Cardiac fibroblast (primary cell): ENCODE measurements around the gene HNRNPLL.
A peak's percentile ranks its signal among the peaks of the same experiment; 100 is the strongest.

Experiments
- DNase-seq, 2 donors: peaks; one replicate each; pipeline versions ENCODE4 v3.0.0 to v3.0.0-alpha.2; 2010; ENCODE audit warnings: low read depth in 2 of 2
- H3K4me3 ChIP-seq, 2 donors: replicated peaks in 1 of 2; 1 replicate in 1 of 2; 2 replicates in 1 of 2; pipeline ENCODE4 v1.5.1; 2011; ENCODE audit warnings: low read depth in 2 of 2, low read length in 2 of 2, mild to moderate bottlenecking in 2 of 2, moderate library complexity in 1 of 2
- TF ChIP-seq, protein P1 (sequence below): IDR thresholded peaks from one replicate; pipeline ENCODE4 v1.5.1; 2011; ENCODE audit warnings: low read depth, mild to moderate bottlenecking, low read length, inconsistent platforms

The HNRNPLL gene

DNA sequence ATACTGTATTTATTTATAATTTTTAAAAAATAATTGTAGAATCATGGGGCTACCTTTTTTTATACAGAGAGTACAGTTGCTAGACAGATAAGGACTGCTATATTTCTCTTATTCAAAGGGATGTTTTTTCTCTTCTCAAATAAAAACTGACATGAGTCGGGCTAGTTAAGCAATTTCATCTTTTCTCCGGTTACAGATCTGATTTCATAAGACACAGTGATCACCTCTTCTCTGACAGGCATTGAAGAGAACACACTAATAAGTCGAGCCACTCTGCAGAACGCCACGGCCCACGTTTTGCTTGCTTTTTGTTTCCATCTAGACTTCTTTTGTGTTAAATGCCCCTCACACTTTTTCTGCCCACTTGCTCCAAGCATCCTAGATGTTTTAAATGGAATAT lies 85.4 kb downstream of the HNRNPLL start:
- no peak for DNase-seq
- TF ChIP-seq, protein P1, sequence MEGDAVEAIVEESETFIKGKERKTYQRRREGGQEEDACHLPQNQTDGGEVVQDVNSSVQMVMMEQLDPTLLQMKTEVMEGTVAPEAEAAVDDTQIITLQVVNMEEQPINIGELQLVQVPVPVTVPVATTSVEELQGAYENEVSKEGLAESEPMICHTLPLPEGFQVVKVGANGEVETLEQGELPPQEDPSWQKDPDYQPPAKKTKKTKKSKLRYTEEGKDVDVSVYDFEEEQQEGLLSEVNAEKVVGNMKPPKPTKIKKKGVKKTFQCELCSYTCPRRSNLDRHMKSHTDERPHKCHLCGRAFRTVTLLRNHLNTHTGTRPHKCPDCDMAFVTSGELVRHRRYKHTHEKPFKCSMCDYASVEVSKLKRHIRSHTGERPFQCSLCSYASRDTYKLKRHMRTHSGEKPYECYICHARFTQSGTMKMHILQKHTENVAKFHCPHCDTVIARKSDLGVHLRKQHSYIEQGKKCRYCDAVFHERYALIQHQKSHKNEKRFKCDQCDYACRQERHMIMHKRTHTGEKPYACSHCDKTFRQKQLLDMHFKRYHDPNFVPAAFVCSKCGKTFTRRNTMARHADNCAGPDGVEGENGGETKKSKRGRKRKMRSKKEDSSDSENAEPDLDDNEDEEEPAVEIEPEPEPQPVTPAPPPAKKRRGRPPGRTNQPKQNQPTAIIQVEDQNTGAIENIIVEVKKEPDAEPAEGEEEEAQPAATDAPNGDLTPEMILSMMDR = no peak
- no peak overlapping the region for H3K4me3 ChIP-seq

DNA sequence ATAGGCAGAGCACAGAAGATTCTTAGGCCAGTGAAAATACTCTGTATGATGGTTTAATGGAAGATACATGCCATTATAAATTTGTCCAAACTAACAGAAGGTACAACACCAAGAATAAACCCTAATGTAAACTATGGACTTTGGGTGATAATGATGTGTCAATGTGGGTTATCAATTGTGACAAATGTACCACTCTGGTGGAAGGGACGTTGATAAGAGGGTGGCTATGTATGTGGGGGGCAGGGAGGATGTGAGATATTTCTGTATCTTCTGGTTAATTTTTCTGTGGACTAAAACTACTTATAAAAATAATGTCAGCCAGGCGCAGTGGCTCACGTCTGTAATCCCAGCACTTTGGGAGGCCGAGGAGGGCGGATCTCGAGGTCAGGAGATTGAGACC lies 86.2 kb downstream of the HNRNPLL start:
- DNase-seq = no peak
- H3K4me3 ChIP-seq = no peak overlapping the region
- TF ChIP-seq, protein P1 = no peak

DNA sequence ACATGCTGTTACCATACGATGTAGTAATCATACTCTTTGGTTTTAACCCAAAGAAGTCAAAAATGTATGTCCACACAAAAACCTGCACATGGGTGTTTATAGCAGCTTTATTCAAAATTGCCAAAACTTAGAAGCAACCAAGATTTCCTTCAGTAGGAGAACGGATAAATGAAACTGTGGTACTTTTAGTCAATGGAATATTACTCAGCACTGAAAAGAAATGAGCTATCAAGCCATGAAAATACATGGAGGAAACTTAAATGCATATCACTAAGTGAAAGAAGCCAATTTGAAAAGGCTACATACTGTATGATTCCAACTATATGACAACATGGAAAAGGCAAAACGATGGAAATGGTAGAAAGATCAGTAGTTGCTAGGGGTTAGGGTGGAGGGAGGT lies 86.6 kb downstream of the HNRNPLL start:
- no peak overlapping the region for H3K4me3 ChIP-seq
- DNase-seq = no peak
- TF ChIP-seq, protein P1 = no peak

DNA sequence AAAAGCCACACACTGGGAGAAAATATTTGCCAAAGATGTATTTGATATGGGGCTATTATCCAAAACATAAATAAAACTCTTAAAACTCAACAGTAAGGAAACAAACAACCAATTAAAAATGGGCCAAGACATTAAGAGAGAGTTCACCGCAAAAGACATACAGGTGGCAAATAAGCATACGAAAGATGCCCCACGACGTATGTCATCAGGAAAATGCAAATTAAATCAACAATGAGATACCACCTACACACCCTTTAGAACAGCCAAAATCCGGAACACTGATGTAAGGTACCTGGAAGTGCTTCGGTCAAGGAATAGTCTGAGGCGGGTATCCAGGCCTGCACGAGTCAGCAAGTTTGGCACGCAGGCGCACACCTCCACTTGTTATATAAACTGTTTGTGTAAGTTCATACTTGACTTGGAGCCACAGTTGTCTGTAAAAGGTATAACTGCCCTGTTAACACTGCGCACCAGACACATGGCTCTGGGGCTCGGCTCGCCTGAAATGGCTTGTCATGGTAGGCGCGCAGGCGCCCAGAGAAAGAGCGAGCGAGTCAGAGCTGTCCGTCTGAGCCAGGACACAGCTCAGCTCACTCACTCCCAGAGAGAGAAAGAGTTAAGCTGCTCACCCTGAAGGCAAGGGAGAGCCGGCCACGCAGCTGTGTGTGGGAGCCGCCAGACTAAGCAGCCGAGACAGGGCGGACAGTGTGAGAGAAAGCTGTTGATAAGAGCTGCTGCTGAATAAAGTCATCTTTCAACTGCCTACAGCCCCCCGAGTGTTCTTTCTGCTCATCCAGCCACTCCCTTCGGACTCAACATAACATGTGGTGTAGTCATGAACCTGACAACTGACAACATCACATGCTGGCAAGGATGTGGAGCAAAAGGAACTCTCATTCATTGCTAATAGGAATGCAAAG lies 87.3 kb downstream of the HNRNPLL start:
- H3K4me3 ChIP-seq = peak overlapping the region; percentile 11 to 28
- TF ChIP-seq, protein P1 = no peak
- peak; percentile 73 to 83 for DNase-seq

GRCh38 chr2:38514603-38515154 lies 88.0 kb downstream of the HNRNPLL start:
- TF ChIP-seq, protein P1 = no peak
- no peak overlapping the region for H3K4me3 ChIP-seq
- DNase-seq = no peak

- TF ChIP-seq, protein P1 = no peak
- no peak overlapping the region for H3K4me3 ChIP-seq
- no peak for DNase-seq
These were observed 90.5 kb downstream of the HNRNPLL start for GRCh38 chr2:38512211-38512610.
